Effector memory CD4-positive, alpha-beta T cell (primary cell): ENCODE data around the gene FUT8.
A peak's percentile ranks its signal among the peaks of the same experiment; 100 is the strongest.

Source experiments
- DNase-seq, 3 donors: peaks; one replicate each; pipeline ENCODE4 v3.0.0-alpha.2; 2020
- H3K27ac ChIP-seq: 2 replicates; pipeline ENCODE4 v1.7.0; 2013; ENCODE audit warnings: mild to moderate bottlenecking, low read length, moderate library complexity; ENCODE audit not compliant: insufficient read depth, poor library complexity, severe bottlenecking
- H3K27me3 ChIP-seq: replicated peaks from 2 replicates; pipeline ENCODE4 v1.7.0; 2013; ENCODE audit warnings: mild to moderate bottlenecking, low read length; ENCODE audit not compliant: insufficient read depth, control insufficient read depth, poor library complexity, severe bottlenecking
- H3K36me3 ChIP-seq: 2 replicates; pipeline ENCODE4 v1.7.0; 2013; ENCODE audit warnings: mild to moderate bottlenecking, low read length, moderate library complexity; ENCODE audit not compliant: control insufficient read depth, insufficient read depth
- H3K4me1 ChIP-seq: 2 replicates; pipeline ENCODE4 v1.7.0; 2013; ENCODE audit warnings: low read length, mild to moderate bottlenecking; ENCODE audit not compliant: control insufficient read depth, insufficient read depth, poor library complexity, severe bottlenecking
- H3K4me3 ChIP-seq: 2 replicates; pipeline ENCODE4 v1.7.0; 2013; ENCODE audit warnings: low read length, low read depth, mild to moderate bottlenecking; ENCODE audit not compliant: insufficient read depth, poor library complexity, severe bottlenecking
- H3K9me3 ChIP-seq: 2 replicates; pipeline ENCODE4 v1.7.0; 2013; ENCODE audit warnings: mild to moderate bottlenecking, low read length, moderate library complexity; ENCODE audit not compliant: control insufficient read depth

Gene FUT8

GRCh38 chr14:65784574-65784973, 372.0 kb downstream of the FUT8 start:
- H3K4me3 ChIP-seq, result no peak overlapping the region
- H3K9me3 ChIP-seq, result no peaks in the 10 kb centered on the region
- H3K36me3 ChIP-seq, result no peaks in the 10 kb centered on the region
- no peaks in the 10 kb centered on the region for H3K4me1 ChIP-seq
- no peak for DNase-seq
- no peaks in the 10 kb centered on the region for H3K27me3 ChIP-seq
- H3K27ac ChIP-seq, result no peak overlapping the region

DNA sequence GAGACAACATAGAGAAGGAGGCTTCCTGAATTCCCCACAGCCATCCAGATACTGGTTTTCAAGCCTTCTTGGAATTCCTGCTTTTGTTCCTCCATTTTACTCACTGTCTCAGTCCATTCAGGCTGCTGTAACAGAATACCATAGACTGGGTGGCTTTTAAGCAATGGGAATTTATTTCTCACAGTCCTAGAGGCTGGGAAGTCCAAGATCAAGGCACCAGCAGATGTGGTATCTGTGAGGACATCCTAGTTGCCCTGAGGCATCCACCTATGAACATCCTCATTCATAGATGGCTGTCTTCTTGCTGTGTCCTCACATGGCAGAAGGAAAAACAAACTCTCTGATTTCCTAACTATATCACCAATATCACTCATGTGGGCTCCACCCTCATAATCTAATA, 374.9 kb downstream of the FUT8 start:
- Histone ChIP-seq H3K27me3 (no peaks in the 10 kb centered on the region), H3K9me3 (no peaks in the 10 kb centered on the region), H3K36me3 (no peaks in the 10 kb centered on the region), H3K4me1 (no peaks in the 10 kb centered on the region), H3K4me3 (no peak overlapping the region), H3K27ac (no peak overlapping the region)
- DNase-seq, result no peak

DNA sequence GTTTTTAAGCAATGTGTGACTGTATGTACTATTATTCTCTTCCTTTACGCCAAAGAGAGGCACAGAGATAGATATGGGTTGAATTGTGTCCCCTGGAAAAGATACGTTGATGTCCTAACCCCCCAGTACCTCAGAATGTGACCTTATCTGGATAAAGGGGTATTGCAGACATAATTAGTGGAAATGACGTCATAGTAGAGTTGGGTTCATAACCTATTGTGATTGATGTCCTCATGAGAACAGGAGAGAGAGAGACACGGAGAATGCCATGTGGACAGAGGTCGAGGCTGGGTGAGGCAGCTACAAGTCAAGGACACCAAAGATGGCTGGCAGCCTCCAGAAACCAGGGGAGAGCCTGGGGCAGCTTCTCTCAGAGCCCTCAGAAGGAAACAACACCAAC, 376.3 kb downstream of the FUT8 start:
- no peaks in the 10 kb centered on the region for H3K9me3 ChIP-seq
- H3K27me3 ChIP-seq, result no peaks in the 10 kb centered on the region
- H3K4me3 ChIP-seq, result no peak overlapping the region
- no peaks in the 10 kb centered on the region for H3K36me3 ChIP-seq
- no peak for DNase-seq
- H3K4me1 ChIP-seq, result no peaks in the 10 kb centered on the region
- no peak overlapping the region for H3K27ac ChIP-seq

- Histone ChIP-seq H3K4me1 (no peaks in the 10 kb centered on the region), H3K36me3 (no peaks in the 10 kb centered on the region), H3K4me3 (no peak overlapping the region), H3K27me3 (no peaks in the 10 kb centered on the region), H3K27ac (no peak overlapping the region), H3K9me3 (no peaks in the 10 kb centered on the region)
- DNase-seq, result no peak
Measured at GRCh38 chr14:65789363-65789762, 376.8 kb downstream of the FUT8 start.

- no peaks in the 10 kb centered on the region for H3K4me1 ChIP-seq
- no peak overlapping the region for H3K4me3 ChIP-seq
- H3K27ac ChIP-seq, result no peak overlapping the region
- H3K9me3 ChIP-seq, result no peaks in the 10 kb centered on the region
- no peaks in the 10 kb centered on the region for H3K27me3 ChIP-seq
- no peaks in the 10 kb centered on the region for H3K36me3 ChIP-seq
- no peak for DNase-seq
Measured at GRCh38 chr14:65790172-65790815, 377.8 kb downstream of the FUT8 start.

- H3K27ac ChIP-seq, result no peak overlapping the region
- DNase-seq, result peak; percentile 4 to 8 (median 6)
Measured at GRCh38 chr14:65791191-65791981, 378.9 kb downstream of the FUT8 start.

DNA sequence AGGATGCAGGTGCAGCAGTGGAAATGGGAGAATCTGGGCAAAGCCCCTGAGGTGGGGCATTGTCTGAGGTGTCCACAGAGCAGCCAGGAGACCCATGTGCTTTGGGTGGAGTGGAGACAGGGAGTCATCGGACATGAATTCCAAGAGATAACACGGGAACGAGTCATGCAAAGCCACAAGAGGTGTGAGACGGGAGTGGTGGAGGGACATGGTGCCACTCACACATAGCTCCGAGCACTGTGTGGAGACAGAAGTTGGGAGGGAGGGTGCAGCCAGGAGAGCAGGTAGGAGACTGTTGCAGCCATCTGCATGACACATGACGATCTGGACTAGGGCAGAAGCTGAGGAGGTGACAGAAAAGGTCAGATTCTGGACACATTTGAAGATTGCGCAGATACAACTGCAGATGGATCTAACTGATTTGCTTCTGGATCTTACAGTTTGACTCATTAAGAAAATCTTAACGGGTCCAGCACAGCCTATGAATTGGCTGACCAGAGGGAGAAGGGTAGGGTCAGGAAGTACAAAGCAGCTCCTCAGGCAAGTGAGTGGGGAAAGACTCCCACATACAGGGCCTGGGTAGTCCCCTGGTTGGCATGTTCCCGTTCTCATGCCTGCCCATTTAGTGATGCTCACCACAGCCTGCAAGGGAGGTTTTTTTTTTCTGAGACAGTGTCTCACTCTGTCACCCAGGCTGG, 379.8 kb downstream of the FUT8 start:
- H3K27ac ChIP-seq, result no peak overlapping the region
- H3K4me1 ChIP-seq, result no peaks in the 10 kb centered on the region
- no peaks in the 10 kb centered on the region for H3K9me3 ChIP-seq
- H3K4me3 ChIP-seq, result no peak overlapping the region
- H3K36me3 ChIP-seq, result no peaks in the 10 kb centered on the region
- no peak for DNase-seq
- no peaks in the 10 kb centered on the region for H3K27me3 ChIP-seq

More at GRCh38 chr14:65791191-65791981, 378.9 kb downstream of the FUT8 start:
- Histone ChIP-seq H3K36me3 (no peaks in the 10 kb centered on the region), H3K9me3 (no peaks in the 10 kb centered on the region), H3K4me3 (no peak overlapping the region), H3K27me3 (no peaks in the 10 kb centered on the region), H3K4me1 (no peaks in the 10 kb centered on the region)
